ENCODE results near the gene PADI2.

Gene PADI2

DNA sequence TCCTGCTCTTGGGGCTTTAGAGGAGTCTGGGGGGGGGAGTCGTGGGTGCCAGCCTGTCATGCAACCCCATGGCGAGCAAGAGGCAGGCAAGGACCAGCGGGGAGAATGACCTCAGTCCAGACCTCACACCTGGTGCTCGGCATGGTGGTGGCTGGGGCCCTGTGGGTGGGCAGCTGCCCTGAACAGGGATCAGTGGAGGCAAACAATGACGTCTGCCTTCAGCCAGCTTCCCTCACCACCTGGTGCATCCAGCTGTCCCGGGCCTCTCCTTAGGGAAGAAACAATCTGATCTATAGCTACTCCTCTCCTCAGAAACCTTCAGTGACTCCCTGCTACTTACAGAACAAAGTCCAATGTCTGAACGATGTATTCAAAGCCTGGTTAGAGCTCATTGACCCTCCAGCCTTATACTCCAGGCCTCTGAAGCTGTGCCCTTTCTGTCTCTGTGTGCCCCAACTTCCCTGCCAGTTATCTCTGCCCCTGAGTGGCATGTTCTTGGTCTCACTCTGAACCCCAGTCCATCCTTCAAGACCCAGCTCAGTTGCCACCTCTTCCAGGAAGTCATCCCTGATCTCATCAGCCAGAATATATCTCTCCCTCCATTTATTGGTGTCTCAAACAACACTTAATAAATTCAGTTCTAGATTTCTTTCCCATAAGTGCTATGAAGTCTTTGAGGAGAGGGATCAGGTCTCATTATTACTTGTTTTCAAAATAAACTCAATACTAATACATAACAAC lies 6.6 kb downstream of the PADI2 start:
- no peak for DNase-seq (ENCODE audit: low read depth)

DNA sequence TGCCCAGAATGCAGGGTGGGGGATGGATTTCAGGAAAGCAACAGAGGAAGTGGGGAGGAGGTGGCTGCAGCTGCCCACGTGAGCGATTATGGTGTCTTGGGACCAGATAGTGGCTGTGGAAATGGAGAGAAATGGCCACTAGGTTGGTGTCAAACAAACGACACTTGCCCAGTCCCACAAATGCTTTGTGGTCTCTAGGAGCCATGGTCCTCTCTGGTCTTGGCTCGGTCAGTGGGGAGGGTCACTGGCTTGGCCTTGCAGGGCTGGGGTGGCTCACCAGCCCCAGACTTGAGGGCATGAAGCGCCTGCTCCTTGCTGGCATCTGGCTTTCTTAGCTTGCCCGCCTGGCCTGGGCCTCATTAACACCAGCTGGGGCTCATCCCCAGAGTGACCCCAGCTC lies 7.2 kb downstream of the PADI2 start:
- no peak for DNase-seq (ENCODE audit: low read depth)

DNA sequence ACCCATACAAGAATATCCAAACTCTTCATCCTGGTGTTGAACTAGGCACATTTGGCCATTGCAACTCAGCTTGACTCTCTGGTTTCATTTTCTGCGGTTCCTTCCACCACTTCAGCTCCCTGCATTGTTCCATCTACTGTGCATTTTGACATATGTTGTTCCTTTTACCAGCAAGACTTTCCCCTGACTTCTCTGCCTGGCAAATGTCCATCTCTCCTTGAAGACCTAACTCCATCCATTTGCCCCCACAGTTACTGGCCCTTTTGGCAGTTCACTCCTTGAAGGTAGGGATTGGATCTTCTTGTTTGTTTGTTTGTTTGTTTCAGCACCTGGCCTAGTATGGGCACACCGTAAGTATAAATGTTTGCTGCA lies 8.7 kb downstream of the PADI2 start:
- no peak for DNase-seq (ENCODE audit: low read depth)

DNA sequence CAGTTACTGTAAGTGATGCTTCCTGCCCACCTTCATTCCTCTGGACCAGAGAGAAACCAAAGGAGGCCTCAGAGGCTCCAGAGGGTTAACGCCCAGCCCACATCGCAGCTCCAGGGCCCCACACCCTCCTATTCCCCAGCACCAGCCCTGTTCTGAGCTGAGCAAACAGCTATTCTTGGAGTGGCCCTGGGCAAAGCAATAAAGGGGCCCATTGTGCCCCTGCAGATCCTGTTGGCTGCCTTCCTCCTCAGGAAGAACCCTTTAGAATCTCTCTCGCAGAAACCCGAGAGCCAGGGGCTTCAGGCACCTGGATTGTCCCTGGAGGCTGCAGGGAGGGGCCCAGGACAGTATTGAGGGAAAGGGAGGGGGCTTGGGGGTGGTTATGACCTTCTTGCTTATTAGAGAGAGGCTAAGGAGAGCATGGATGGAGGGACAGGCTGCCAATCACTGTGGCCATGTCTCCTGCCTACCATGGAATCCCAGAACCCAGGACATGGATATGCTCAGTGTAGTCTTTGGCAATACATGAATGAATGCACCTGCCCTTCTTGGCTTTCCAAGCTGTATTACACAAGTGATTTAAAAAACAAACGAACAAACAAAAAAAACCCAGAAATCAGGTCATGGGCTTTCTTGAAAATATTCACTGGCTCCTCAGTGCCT lies 9.2 kb downstream of the PADI2 start:
- DNase-seq (ENCODE audit: low read depth): no peak

DNA sequence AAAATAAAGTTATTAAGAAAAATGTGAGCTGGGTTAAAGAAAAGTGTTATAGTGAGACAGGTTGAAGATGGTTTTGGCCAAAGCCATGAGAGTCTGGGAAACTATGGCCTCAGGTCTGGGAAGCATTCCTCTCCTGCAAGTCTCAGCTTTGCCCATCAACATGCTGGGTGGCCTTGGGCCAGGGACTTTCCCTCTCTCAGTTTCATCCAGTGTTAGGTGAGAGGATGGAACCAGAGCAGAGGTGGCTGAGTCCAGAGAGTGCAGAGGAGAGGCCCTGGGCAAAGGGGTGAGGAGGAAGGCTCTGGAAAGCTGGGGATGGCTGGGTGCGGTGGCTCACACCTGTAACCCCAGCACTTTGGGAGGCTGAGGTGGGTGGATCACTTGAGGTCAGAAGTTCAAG lies 10.5 kb downstream of the PADI2 start:
- DNase-seq (ENCODE audit: low read depth): no peak

DNA sequence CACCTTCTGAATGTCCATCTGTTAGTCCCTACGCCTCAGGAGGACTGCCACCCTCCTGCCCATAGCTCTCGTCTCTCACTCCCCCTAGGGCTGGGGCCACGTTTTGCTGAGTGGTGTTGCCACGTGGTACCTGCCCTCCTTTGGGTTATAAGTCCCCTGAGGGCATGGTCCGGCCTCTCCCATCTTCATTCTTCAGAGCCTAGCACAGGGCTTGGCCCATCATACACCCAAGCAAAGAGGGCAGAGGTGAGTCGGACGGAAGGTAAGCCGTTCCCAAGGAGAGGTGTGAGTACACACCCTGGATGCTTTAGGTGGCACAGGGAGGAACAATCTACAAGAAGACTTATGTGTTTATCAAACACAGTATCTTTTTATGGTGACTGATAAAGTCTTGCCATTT lies 10.9 kb downstream of the PADI2 start:
- no peak for DNase-seq (ENCODE audit: low read depth)

DNA sequence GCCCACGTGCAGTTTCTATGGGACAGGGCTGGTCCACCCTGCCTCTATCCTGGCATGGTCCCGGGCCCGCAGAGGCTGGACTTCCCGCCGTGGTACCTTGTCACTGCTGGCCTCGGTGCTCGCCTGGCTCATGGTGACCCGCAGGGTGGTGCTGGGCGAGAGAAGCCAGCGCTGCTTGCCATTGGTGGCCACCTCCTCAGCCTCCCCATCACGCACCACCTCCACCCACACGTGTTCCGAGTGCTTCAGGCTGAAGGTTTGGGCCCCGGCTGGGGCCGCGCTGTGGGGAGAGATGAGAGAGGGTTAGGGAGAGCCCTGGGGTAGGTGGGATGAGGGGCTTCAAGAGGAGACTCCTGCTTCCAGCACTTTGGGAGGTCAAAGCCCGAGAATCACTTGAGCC lies 14.5 kb downstream of the PADI2 start:
- DNase-seq (ENCODE audit: low read depth): no peak

DNA sequence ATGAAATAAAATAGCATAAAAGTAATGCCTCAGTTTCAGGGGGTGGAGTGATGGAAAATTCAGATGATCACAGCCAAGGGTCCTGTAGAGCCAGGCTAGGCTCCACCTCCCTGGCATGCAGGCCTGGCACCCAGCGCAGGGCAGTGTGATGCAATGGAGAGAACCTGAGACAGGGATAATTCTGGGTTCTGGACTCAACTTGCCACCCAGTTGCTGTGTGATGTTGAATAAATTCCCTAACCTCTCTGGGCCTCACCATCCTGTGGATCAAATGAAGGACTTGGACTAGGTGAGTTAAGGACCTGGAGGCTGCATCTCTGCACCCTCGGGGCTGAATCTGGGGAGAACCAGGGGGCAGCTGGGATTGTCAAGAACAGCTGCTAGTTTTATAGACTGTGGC lies 17.0 kb downstream of the PADI2 start:
- DNase-seq (ENCODE audit: low read depth): no peak

DNA sequence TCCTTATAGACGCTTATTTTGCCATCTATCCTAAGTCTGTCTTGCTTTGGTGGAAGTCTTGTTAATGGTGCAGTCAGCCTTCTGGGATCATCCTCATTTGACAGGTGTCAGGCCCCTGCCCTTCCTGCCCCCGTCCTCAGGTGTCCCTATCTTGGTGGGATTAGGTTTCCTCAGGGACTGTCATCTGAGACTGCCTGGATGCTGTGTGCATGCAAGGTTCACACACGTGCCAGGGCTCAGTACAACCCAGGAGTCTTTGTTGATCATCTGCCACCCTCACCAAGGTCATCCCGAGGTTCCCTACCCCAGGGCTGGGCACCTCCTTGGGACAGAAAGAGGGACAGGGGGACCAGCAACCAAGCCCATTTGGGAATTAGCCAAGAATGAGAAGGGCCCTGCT lies 18.0 kb downstream of the PADI2 start:
- DNase-seq (ENCODE audit: low read depth): no peak

DNA sequence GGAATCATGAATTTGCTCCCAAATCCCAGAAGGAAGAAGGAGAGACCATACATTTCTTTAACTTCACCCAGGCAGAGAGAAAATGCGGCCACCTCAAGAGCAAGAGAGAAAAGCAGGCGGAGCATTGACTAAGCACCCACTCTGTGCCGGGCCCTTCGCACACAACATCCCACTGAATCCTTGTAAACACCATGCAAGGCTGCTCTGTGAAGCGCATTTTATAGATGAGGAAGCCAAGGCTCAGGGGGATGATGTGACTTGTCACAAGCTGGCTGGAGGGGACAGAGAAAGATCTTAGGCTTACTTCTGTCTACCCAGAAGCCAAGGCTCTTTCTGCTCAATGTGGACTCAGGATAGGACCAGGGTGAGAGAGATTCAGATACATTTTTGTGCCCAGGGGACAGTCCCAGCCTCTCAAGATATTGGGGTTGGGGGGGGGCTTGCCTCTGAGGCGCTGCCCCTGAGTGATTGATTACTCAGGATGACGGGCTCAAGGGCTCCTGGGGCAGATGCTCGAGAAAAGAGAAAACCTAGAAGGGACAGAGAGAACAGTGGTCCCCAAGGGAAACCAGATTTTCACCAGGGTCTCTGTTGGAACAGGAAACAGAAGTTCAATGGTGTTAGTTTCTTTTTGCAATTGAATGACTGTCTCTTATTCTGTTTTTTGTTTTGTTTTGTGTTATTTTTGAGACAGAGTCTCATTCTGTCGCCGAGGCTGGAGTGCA lies 19.5 kb downstream of the PADI2 start:
- DNase-seq (ENCODE audit: low read depth): no peak

DNA sequence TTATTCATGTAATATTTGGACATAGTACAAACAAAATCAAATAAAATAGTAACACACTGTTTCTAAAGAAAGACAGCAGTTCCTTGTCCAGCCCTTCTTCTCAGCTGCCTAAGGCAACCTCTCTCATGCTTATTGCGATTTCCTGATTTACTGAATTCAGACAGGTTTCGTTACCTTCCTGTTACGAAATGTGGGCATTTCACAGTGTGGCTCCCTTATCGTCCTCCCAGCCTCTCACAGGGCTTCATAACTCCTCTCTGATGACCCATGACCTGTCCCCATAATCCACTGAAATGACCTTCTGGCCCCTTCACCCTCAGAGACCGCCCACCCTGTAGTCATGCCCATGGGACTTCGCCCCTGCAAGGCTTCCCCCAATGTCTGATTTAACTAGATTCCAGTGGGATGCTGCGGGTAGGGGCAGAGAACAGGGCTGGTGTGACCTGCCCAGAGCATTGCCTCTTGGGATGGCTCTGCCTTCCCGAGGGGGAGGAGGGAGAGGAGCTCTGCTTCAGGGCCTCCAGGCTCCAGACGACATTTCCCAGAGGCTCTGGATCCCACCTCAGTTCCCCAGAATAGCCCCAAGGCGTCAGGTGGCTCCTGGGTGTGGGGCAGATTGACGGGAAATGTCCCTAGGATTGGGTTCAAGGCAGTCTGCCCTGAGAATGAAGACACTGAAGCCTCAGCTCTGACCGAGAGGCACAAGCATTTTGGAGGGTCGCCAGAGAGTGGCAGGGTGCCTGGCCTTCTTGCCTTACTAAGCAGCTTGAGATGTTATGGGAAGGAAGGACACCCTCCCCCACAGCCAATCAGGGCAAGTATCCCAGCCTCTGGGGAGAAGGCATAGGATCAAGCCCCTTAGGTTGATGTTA lies 20.6 kb downstream of the PADI2 start:
- DNase-seq (ENCODE audit: low read depth): no peak

DNA sequence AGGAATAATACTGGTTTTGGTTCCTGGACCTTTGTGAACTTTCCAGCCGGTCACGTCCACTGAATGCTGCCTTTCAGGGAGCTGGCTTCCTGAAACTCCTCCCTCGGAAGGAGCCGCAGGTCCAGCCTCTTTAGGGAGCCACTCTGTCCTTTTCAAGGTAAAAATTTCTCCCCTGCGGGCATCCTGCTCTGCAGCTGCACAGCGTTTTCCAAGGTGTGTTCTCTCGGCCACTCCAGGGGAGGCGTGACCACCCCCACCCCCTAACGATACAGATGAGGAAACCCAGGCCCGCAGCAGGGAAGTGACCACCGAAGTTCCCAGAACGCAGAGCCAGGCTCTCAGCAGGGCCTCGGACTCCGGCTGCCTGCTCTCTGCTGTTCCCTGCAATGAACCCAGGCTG lies 21.5 kb downstream of the PADI2 start:
- no peak for DNase-seq (ENCODE audit: low read depth)

DNA sequence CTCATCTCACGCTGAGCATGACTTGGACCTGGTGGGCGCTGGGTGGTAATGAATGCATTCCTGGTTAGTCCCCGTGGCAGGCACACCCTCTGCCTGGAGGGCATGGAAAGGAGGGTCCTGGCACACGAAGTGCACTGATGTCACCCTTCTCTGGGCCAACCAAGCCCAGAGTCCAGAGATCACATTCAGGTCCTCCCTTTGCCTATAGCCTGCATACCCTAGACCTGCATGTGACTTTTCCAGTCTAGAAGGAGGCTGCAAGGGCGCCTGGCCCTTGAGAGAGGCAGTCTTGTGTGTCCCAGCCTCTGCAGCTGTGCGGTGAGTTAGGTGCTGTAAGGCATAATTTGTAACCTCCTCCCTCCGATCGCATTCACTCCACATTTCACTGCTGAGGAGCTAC lies 22.1 kb downstream of the PADI2 start:
- no peak for DNase-seq (ENCODE audit: low read depth)

DNA sequence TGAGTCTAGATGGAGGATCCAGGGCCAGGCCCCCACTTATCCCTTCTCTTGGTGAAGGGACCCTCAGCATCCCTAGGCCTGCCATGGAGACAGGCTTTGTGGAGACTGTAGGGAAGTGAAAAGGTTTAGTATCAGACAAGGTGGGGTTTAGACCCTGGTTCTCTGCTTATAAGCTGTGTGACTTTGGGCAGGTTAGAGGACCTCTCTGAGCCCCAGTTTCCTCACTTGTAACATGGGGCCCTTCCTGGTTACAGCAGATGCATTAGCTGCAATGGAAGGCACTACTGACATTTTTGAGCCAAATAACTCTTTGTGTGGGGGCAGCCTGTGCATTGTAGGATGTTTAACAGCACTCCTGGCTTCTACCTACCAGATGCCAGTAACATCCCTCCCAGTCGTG lies 22.7 kb downstream of the PADI2 start:
- DNase-seq (ENCODE audit: low read depth): no peak

DNA sequence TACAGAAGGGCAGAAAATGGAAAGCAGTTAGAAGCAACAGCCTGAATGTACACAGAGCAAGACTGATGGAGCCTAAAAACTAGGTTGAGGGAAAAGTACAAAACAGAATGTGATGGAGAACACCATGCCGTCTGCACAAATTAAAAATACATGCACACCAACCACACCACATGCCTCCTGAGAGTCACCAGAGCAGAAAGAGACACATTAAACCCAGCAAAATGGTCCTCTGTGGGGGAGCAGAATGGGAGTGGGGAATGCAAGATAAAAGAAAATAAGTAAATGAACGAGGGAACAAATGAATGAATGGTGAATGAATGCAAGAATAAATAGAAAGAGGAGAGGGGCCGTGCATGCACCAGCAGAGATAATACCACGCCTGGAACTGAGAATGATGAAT lies 24.1 kb downstream of the PADI2 start:
- DNase-seq (ENCODE audit: low read depth): no peak

DNA sequence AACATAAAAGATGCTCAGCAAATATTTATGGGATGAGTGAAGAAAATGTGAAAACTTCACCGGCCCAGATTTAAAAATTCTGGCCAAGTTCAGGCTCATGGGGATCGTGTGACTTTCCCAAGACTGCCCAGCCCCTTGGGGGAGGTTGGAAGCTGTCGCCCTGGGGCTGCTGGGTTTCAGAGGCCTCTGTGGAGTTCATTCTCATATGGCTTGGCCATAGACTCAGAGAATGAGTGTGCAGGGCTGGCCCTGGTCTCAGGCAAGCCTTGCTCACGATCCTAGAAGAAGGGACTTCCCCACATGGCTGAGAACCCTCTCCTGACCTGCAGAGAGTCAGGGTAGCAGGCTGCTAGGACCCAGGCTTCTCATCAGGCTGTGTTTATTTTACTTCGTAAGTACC lies 24.6 kb downstream of the PADI2 start:
- DNase-seq (ENCODE audit: low read depth): peak; percentile 20

DNA sequence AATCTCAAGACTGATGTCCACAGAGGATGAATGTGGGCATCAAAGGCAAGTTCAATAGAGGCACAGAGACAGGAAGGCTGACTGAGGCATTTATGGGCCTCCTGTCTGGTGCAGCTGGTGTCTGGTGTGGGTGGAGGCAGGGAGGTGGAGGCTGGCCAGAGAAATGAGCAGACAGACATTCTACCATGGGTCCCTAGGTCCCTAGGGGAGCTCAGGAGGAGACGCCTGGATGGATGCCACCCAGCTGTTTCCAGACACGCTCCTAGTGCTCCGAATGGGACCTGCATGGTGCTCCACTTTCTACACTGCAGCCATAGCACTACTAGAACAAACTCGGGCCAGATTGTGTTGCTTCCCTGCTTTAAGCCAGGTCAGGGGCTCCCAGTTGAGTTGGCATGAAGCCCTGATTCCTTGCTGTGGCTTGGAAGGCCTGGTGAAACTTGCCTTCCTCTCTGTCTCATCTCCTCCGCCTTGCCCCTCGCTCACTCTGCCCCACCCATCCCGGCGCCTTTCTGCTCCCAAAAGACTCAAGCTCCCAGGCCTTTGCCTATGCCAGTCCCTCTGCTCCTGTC lies 25.3 kb downstream of the PADI2 start:
- no peak for DNase-seq (ENCODE audit: low read depth)

DNA sequence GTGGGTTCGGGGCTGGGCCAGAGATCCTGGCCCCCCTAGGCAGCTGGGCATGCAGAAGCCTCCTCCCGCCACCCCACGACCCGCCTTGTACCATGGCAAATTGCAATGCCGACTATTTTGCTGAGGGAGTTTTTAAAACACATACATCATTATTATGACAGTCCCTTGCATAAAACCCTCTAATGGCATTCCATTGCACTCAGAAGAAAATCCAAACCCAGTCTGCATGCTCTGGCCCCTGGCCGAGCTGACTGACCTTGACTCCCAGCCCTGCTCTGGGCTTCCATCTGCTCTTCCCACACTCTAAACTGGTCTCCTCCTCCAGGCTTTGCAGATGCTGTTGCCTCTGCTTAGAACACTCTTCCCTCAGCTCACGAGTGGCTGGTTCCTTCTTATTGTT lies 28.0 kb downstream of the PADI2 start:
- DNase-seq (ENCODE audit: low read depth): no peak

DNA sequence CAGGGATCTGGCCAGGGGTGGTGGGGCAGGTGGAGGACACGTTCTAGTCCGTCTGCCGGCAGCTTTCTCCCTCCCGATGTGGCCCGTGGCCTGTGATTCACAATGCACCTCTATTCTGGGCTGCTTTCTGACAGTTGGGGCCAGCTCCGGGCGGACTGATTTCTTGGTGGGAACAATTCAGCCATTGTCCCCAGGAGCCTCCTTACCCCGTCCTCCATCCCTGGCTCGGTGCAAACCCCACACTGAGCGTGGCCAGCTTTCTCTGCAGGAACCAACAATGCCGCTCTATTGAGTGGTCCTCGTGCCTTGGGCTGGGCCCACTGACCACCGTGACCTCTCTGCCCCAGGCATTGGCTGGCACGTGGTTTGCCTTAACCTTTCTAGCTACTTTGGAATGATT lies 29.7 kb downstream of the PADI2 start:
- no peak for DNase-seq (ENCODE audit: low read depth)

DNA sequence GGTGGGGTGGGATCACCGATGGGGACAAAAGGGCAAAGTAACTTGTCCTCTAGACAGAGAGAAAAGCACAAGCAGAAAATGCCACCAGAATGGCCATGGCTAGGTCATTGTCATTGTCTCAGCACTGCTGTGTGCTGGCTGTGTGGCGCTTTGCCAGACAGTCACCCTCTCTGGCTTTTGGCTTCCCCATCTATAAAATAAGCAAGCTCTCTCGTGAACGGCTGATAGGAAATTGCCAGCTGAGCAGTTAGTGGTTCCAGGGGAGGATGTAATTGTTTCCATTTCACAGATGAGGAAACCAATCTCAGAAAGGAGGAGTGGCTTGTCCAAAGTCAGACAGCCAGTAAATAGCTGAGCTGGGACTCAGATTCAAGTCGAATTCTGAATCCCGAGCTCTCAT lies 32.5 kb downstream of the PADI2 start:
- no peak for DNase-seq (ENCODE audit: low read depth)

DNA sequence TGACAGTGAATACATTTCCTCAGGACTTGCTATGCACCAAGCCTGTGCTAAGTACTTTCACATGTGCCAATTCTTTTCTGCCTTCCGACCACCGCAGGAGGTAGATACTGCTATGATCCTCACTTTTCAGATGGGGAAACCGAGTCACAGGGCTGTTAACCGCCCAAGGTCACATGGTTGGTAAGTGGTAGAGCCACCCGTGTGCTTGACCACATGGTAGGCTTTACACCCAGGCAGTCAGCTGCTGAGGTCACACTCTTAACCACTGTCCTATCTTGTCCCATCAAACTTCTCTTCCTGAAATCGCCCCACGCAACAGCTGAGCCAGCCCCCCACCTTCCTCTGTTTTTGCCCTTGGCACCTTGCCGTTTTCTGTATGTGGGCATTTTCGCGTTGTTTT lies 34.5 kb downstream of the PADI2 start:
- no peak for DNase-seq (ENCODE audit: low read depth)

DNA sequence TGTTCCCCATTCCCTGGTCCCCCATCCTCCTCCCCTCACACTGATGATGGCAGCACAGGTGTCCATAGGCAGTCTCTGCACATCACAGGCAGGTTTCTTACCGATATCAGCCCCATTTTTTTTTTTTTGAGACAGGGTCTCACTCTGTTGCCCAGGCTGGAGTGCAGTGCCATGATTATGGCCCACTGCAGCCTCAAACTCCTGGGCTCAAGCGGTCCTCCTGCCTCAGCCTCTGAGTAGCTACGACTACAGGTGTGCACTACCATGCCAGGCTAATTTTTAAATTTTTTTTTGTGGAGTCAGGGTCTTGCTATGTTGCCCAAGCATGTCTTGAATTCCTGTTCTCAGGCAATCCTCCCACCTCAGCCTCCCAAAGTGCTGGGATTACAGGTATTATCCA lies 36.5 kb downstream of the PADI2 start:
- no peak for DNase-seq (ENCODE audit: low read depth)
